ENCODE measurements around the gene CTDP1. TPM values are rescaled to one million over a fixed set of nuclear protein-coding genes. Genes with fewer than 3 reads are reported as not detected.
"Not testable (repeated sequence)": the region's sequence is repeated elsewhere in the genome, so short reads cannot be mapped to it uniquely, and the experiment has no call there.

The CTDP1 gene
- polyA plus RNA-seq, 1 donor (not counting 4 experiments of a cell fraction or from before 2014, with no cell fraction given): 9.2 TPM

DNA sequence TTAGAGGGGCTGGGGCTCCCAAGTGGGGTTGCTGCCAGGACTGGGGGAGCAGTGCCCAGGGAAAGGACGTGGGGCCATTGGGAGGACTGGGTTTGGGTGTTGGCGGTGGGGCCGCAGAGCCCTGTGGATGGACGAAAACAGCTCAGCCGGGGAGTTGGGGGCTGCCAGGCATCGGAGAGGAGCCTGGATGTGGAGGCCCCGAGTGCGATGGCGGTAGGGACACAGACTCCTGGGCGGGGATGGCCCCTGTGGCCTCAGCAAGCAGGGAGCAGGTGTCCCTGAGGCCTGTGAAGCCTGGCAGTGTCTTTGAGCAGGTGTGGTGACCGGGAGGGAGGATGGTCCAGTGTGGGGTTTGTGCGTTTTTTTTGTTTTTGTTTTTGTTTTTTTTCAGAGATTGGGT lies 13.3 kb downstream of the CTDP1 start:
- dilution Hi-C loops (cut with MboI; ENCODE audit: extremely low pct_ligation_motif_present, low sequenced_read_pairs): no loop called here

DNA sequence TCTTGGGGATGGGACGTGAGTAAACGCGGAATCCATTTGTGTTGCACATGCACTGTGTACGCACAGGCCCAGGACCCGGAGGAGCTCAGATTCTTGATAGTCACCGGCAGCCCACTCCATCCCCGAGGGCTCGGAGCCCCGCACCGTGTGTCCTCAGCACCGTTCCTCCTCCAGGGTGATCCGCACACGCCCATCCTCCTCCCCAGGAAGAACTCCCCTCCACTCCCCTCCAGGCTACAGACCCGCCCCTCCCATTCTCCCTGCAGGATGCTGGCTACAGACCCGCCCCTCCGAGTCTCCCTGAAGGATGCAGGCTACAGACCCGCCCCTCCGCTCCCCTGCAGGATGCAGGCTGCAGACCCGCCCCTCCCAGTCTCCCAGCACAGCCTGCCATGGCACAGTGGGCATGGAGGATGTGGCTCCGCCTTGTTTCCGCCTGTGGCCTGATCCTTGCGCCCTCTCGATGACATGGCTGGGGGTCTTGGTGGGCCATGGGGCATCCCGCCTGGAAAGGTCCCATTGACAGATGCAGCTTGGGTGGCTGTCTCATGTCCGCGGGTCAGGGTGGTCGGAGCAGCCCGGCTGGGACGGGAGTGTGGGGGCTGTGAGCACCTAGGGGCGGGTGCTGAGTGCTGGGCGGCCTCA lies 14.1 kb downstream of the CTDP1 start:
- no peak overlapping the region for H3K4me2 ChIP-seq (ENCODE audit: control insufficient read depth, extremely low read depth, insufficient read depth, low read depth, low read length)
- H3K9ac ChIP-seq (ENCODE audit: control insufficient read depth, extremely low read depth, insufficient read depth, low read length): no peak overlapping the region
- no peak for TF ChIP-seq EZH2 (IDR thresholded peaks at IDR 0.05; ENCODE audit: low read length)
- TF ChIP-seq, protein P1, sequence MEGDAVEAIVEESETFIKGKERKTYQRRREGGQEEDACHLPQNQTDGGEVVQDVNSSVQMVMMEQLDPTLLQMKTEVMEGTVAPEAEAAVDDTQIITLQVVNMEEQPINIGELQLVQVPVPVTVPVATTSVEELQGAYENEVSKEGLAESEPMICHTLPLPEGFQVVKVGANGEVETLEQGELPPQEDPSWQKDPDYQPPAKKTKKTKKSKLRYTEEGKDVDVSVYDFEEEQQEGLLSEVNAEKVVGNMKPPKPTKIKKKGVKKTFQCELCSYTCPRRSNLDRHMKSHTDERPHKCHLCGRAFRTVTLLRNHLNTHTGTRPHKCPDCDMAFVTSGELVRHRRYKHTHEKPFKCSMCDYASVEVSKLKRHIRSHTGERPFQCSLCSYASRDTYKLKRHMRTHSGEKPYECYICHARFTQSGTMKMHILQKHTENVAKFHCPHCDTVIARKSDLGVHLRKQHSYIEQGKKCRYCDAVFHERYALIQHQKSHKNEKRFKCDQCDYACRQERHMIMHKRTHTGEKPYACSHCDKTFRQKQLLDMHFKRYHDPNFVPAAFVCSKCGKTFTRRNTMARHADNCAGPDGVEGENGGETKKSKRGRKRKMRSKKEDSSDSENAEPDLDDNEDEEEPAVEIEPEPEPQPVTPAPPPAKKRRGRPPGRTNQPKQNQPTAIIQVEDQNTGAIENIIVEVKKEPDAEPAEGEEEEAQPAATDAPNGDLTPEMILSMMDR (optimal IDR thresholded peaks at IDR 0.05 in 1 of 3, IDR thresholded peaks at IDR 0.05 in 1 of 3, conservative IDR thresholded peaks at IDR 0.05 in 1 of 3; ENCODE audit: extremely low read depth in 1 of 3, insufficient read depth in 2 of 3, low read length in 3 of 3): no peak
- dilution Hi-C loops (cut with MboI; ENCODE audit: extremely low pct_ligation_motif_present, low sequenced_read_pairs): no loop called here
- FAIRE-seq (no peak), DNase-seq (ENCODE audit: low read depth, low spot score) (no peak)
- no peak overlapping the region for H2AFZ ChIP-seq (ENCODE audit: control insufficient read depth, low read length)
- peaks cover 13% of the 10 kb centered on the region for H4K20me1 ChIP-seq (ENCODE audit: control insufficient read depth, extremely low read depth, insufficient read depth, low read length)
- no peak overlapping the region for H3K27ac ChIP-seq (ENCODE audit: control insufficient read depth, insufficient read depth, low read length)
- no peaks in the 10 kb centered on the region for H3K9me1 ChIP-seq (ENCODE audit: control insufficient read depth, extremely low read depth, insufficient read depth, low read length)
- no peak overlapping the region for H3K4me3 ChIP-seq (ENCODE audit: control insufficient read depth in 2 of 3, extremely low read depth in 1 of 3, insufficient read depth in 2 of 3, low read depth in 1 of 3, low read length in 3 of 3)
- no peaks in the 10 kb centered on the region for H3K9me3 ChIP-seq (ENCODE audit: control insufficient read depth, low read depth, low read length)
- H3K4me1 ChIP-seq (ENCODE audit: control insufficient read depth, extremely low read depth, insufficient read depth, low read length): no peaks in the 10 kb centered on the region
- peaks cover 56% of the 10 kb centered on the region for H3K79me2 ChIP-seq (ENCODE audit: control insufficient read depth, insufficient read depth, low read length)
- peaks cover 15 to 20% of the 10 kb centered on the region in 2 experiments for H3K36me3 ChIP-seq (ENCODE audit: control insufficient read depth in 2 of 2, extremely low read depth in 1 of 2, insufficient read depth in 2 of 2, low read length in 2 of 2)
- no peaks in the 10 kb centered on the region for H3K27me3 ChIP-seq (ENCODE audit: control insufficient read depth, extremely low read depth, insufficient read depth, low read length)

More for the DNA sequence above, 13.3 kb downstream of the CTDP1 start:
- peaks cover 7 to 12% of the 10 kb centered on the region in 2 experiments for H3K36me3 ChIP-seq (ENCODE audit: control insufficient read depth in 2 of 2, extremely low read depth in 1 of 2, insufficient read depth in 2 of 2, low read length in 2 of 2)
- H3K9ac ChIP-seq (ENCODE audit: control insufficient read depth, extremely low read depth, insufficient read depth, low read length): no peak overlapping the region
- no peaks in the 10 kb centered on the region for H3K9me1 ChIP-seq (ENCODE audit: control insufficient read depth, extremely low read depth, insufficient read depth, low read length)
- TF ChIP-seq, protein P1 (optimal IDR thresholded peaks at IDR 0.05 in 1 of 3, IDR thresholded peaks at IDR 0.05 in 1 of 3, conservative IDR thresholded peaks at IDR 0.05 in 1 of 3; ENCODE audit: extremely low read depth in 1 of 3, insufficient read depth in 2 of 3, low read length in 3 of 3): no peak
- TF ChIP-seq EZH2 (IDR thresholded peaks at IDR 0.05; ENCODE audit: low read length): no peak
- H3K79me2 ChIP-seq (ENCODE audit: control insufficient read depth, insufficient read depth, low read length): peaks cover 59% of the 10 kb centered on the region
- no peak overlapping the region for H3K4me2 ChIP-seq (ENCODE audit: control insufficient read depth, extremely low read depth, insufficient read depth, low read depth, low read length)
- H3K4me1 ChIP-seq (ENCODE audit: control insufficient read depth, extremely low read depth, insufficient read depth, low read length): no peaks in the 10 kb centered on the region
- H4K20me1 ChIP-seq (ENCODE audit: control insufficient read depth, extremely low read depth, insufficient read depth, low read length): peaks cover 15% of the 10 kb centered on the region
- no peak overlapping the region for H2AFZ ChIP-seq (ENCODE audit: control insufficient read depth, low read length)
- FAIRE-seq (no peak), DNase-seq (ENCODE audit: low read depth, low spot score) (no peak)
- no peaks in the 10 kb centered on the region for H3K27me3 ChIP-seq (ENCODE audit: control insufficient read depth, extremely low read depth, insufficient read depth, low read length)
- H3K4me3 ChIP-seq (ENCODE audit: control insufficient read depth in 2 of 3, extremely low read depth in 1 of 3, insufficient read depth in 2 of 3, low read depth in 1 of 3, low read length in 3 of 3): no peak overlapping the region
- H3K27ac ChIP-seq (ENCODE audit: control insufficient read depth, insufficient read depth, low read length): no peak overlapping the region
- no peaks in the 10 kb centered on the region for H3K9me3 ChIP-seq (ENCODE audit: control insufficient read depth, low read depth, low read length)

DNA sequence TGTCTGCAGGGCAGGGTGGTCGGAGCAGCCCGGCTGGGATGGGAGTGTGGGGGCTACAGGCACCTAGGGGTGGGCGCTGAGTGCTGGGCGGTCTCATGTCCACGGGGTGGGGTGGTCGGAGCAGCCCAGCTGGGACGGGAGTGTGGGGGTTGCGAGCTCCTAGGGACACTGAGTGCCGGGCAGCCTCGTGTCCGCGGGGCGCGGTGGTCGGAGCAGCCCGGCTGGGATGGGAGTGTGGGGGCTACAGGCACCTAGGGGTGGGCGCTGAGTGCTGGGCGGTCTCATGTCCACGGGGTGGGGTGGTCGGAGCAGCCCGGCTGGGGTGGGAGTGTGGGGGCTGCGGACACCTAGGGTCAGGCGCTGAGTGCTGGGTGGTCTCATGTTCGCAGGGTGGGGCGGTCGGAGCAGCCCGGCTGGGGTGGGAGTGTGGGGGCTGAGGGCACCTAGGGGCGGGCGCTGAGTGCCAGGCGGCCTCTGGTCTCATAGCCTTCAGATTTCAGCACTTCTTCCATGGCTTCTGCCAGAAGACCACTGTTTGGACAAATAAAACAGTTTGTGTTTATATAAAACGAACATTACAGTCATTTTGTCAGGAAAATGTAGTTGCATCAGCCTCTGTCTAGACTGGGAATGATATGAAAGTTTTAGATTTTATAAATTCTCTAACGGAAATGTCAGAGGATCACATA lies 14.7 kb downstream of the CTDP1 start:
- FAIRE-seq; H3K27ac ChIP-seq (ENCODE audit: control insufficient read depth, insufficient read depth, low read length); H3K9ac ChIP-seq (ENCODE audit: control insufficient read depth, extremely low read depth, insufficient read depth, low read length); dilution Hi-C loops (cut with MboI; ENCODE audit: extremely low pct_ligation_motif_present, low sequenced_read_pairs); H3K4me3 ChIP-seq (ENCODE audit: control insufficient read depth in 2 of 3, extremely low read depth in 1 of 3, insufficient read depth in 2 of 3, low read depth in 1 of 3, low read length in 3 of 3); DNase-seq (ENCODE audit: low read depth, low spot score); H2AFZ ChIP-seq (ENCODE audit: control insufficient read depth, low read length); H3K4me1 ChIP-seq (ENCODE audit: control insufficient read depth, extremely low read depth, insufficient read depth, low read length); H3K4me2 ChIP-seq (ENCODE audit: control insufficient read depth, extremely low read depth, insufficient read depth, low read depth, low read length); H3K9me3 ChIP-seq (ENCODE audit: control insufficient read depth, low read depth, low read length); H3K27me3 ChIP-seq (ENCODE audit: control insufficient read depth, extremely low read depth, insufficient read depth, low read length); H3K9me1 ChIP-seq (ENCODE audit: control insufficient read depth, extremely low read depth, insufficient read depth, low read length): not testable (repeated sequence)
- Histone ChIP-seq H3K79me2 (ENCODE audit: control insufficient read depth, insufficient read depth, low read length) (peaks cover 50% of the 10 kb centered on the region), H4K20me1 (ENCODE audit: control insufficient read depth, extremely low read depth, insufficient read depth, low read length) (peaks cover 13% of the 10 kb centered on the region), H3K36me3 (ENCODE audit: control insufficient read depth in 2 of 2, extremely low read depth in 1 of 2, insufficient read depth in 2 of 2, low read length in 2 of 2) (peaks cover 16 to 21% of the 10 kb centered on the region in 2 experiments)

Measured in keratinocyte (primary cell).